NB4 (cell line): ENCODE measurements around the gene ATF7IP2.

ENCODE experiments used
- DNase-seq: peaks from one replicate; pipeline ENCODE4 v3.0.0; 2010; ENCODE audit warnings: low read depth
- H3K4me3 ChIP-seq: one replicate; pipeline ENCODE4 v1.5.1; 2011; ENCODE audit warnings: mild to moderate bottlenecking, low read depth, low read length, moderate library complexity
- MYC ChIP-seq: IDR thresholded peaks from 2 replicates; pipeline ENCODE4 v1.6.1; 2011; ENCODE audit warnings: low read depth, low read length
- POLR2A ChIP-seq: IDR thresholded peaks from 2 replicates; pipeline ENCODE4 v1.6.1; 2011; ENCODE audit warnings: mild to moderate bottlenecking; ENCODE audit not compliant: insufficient read length; ENCODE audit errors: extremely low read depth
- TF ChIP-seq, protein P1 (sequence below): IDR thresholded peaks from 2 replicates; pipeline ENCODE4 v1.6.1; 2011; ENCODE audit warnings: low read depth, low read length
- TF ChIP-seq, protein P2 (sequence below): IDR thresholded peaks from one replicate; pipeline ENCODE4 v1.5.1; 2012; ENCODE audit warnings: low read depth, low read length

ATF7IP2 gene

DNA sequence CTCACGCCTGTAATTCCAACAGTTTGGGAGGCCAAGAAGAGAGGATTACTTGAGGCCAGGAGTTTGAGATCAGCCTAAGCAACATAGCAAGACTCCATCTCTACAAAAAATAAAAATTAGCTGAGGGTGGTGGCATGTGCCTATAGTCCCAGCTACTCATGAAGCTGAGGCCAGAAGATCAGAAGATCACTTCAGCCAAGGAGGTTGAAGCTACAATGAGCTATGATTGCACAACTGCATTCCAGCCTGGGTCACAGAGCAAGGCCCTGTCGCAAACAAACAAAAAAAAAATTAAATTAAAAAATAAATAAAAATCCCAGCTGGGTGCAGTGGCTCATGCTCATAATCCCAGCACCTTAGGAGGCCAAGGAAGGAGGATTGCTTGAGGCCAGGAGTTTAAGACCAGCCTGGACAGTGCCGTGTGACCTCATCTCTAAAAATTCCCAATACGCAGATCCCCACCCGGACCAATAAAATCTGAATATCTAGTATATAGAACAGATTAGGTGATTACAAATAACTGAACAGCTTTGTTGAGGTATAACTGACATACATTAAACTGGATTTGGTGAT is 18.2 kb upstream of the ATF7IP2 start:
- peak; percentile 15 for DNase-seq
- TF ChIP-seq MYC = no peak
- TF ChIP-seq, protein P1, sequence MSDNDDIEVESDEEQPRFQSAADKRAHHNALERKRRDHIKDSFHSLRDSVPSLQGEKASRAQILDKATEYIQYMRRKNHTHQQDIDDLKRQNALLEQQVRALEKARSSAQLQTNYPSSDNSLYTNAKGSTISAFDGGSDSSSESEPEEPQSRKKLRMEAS = no peak
- TF ChIP-seq POLR2A = no peak
- TF ChIP-seq, protein P2, sequence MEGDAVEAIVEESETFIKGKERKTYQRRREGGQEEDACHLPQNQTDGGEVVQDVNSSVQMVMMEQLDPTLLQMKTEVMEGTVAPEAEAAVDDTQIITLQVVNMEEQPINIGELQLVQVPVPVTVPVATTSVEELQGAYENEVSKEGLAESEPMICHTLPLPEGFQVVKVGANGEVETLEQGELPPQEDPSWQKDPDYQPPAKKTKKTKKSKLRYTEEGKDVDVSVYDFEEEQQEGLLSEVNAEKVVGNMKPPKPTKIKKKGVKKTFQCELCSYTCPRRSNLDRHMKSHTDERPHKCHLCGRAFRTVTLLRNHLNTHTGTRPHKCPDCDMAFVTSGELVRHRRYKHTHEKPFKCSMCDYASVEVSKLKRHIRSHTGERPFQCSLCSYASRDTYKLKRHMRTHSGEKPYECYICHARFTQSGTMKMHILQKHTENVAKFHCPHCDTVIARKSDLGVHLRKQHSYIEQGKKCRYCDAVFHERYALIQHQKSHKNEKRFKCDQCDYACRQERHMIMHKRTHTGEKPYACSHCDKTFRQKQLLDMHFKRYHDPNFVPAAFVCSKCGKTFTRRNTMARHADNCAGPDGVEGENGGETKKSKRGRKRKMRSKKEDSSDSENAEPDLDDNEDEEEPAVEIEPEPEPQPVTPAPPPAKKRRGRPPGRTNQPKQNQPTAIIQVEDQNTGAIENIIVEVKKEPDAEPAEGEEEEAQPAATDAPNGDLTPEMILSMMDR = no peak
- H3K4me3 ChIP-seq = no peak overlapping the region

DNA sequence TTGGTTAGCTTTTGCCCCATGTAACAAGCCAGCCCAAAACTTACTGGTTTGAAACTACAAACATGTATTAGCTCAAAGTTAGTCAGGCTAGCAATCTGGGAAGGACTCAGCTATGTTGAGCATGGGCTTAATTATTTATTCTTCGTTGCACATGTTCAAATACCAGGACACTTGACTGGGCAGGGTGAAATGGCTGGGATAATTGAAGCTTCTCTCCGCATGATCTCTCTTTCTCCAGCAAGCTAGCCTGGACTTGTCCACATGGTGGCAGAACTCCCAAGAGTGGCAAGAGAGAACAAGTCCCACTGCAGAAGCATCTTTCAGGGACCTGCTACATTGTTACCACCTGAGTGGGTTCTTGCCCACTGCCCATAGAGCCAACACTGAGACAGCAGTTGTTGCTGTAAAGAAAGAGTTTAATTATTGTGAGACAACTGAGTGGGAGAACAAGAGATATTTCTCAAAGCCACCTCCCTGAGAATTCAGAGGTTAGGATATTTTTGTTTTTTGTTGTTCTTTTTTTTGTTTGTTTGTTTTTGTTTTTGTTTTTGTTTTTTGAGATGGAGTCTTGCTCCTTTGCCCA is 16.8 kb upstream of the ATF7IP2 start:
- no peak for TF ChIP-seq MYC
- TF ChIP-seq, protein P1 = no peak
- no peak for TF ChIP-seq POLR2A
- TF ChIP-seq, protein P2 = peak; percentile 7
- no peak overlapping the region for H3K4me3 ChIP-seq
- peak; percentile 14 for DNase-seq

GRCh38 chr16:10370096-10370726 is 15.7 kb upstream of the ATF7IP2 start:
- TF ChIP-seq, protein P2 = no peak
- no peak for TF ChIP-seq MYC
- H3K4me3 ChIP-seq = no peak overlapping the region
- no peak for DNase-seq

GRCh38 chr16:10371592-10371991 is 14.3 kb upstream of the ATF7IP2 start:
- no peak overlapping the region for H3K4me3 ChIP-seq

DNA sequence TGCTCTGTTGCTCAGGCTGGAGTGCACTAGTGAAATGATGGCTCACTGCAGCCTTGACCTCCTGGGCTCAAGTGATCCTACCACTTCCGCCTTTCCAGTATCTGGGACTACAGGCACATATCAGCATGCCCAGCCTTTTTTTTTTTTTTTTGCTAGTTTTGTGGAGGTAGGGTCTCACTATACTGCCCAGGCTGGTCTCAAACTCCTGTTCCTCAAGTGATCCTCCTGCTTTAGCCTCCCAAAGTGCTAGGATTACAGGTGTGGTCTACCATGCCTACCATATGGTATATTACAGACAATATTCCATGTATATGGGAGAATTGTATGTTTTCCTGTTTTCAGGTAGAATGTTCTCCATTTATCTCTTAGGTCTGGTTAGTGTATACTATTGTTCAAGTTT is 12.3 kb upstream of the ATF7IP2 start:
- TF ChIP-seq, protein P1 = no peak
- TF ChIP-seq MYC (no peak), POLR2A (no peak)
- TF ChIP-seq, protein P2 = no peak
- no peak overlapping the region for H3K4me3 ChIP-seq
- DNase-seq = no peak

More at GRCh38 chr16:10371592-10371991, 14.3 kb upstream of the ATF7IP2 start:
- TF ChIP-seq, protein P2 = no peak
- TF ChIP-seq MYC (no peak), POLR2A (no peak)
- TF ChIP-seq, protein P1 = no peak
- DNase-seq = no peak
